Measurements from ENCODE around the gene CIB4. TPM values are rescaled to one million over a fixed set of nuclear protein-coding genes. Genes with fewer than 3 reads are reported as not detected.

The CIB4 gene
- total RNA-seq, 1 donor from 2014 or later: not detected

- no peaks in the 10 kb centered on the region for H3K36me3 ChIP-seq
- H3K27me3 ChIP-seq: peaks cover 12% of the 10 kb centered on the region
- no peak overlapping the region for H3K4me3 ChIP-seq
- H3K4me1 ChIP-seq: no peaks in the 10 kb centered on the region
- intact Hi-C loops (cut with DNase I): no loop called here
- DNase-seq (peak; percentile 33), ATAC-seq (no peak)
- no peaks in the 10 kb centered on the region for H3K9me3 ChIP-seq
- TF ChIP-seq, protein P1, sequence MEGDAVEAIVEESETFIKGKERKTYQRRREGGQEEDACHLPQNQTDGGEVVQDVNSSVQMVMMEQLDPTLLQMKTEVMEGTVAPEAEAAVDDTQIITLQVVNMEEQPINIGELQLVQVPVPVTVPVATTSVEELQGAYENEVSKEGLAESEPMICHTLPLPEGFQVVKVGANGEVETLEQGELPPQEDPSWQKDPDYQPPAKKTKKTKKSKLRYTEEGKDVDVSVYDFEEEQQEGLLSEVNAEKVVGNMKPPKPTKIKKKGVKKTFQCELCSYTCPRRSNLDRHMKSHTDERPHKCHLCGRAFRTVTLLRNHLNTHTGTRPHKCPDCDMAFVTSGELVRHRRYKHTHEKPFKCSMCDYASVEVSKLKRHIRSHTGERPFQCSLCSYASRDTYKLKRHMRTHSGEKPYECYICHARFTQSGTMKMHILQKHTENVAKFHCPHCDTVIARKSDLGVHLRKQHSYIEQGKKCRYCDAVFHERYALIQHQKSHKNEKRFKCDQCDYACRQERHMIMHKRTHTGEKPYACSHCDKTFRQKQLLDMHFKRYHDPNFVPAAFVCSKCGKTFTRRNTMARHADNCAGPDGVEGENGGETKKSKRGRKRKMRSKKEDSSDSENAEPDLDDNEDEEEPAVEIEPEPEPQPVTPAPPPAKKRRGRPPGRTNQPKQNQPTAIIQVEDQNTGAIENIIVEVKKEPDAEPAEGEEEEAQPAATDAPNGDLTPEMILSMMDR (IDR thresholded peaks at IDR 0.05): no peak
- no peak overlapping the region for H3K27ac ChIP-seq
Observed at GRCh38 chr2:26590980-26591618, 50.1 kb downstream of the CIB4 start.

DNA sequence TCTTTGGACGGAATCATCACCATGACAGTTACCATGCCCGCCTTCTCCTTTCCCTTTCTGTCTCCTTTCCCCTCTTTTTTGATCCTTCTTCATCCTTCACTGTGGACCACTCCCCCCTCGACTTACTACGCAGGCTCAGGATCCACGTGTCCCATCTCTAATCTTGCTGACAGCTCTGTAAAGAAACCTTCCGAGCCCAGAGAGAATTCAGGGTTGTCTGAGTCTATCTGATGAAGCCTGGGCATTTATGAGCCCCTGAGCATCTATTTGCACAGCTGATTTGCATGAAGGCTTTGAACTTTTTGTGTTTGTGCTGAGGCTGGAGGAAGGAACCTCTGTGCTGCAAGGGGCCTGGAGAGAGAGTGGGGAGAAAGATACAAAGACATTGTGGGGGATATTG lies 50.7 kb downstream of the CIB4 start:
- TF ChIP-seq, protein P1 (IDR thresholded peaks at IDR 0.05): no peak
- Histone ChIP-seq H3K27ac (no peak overlapping the region), H3K4me1 (no peaks in the 10 kb centered on the region), H3K4me3 (no peak overlapping the region), H3K9me3 (no peaks in the 10 kb centered on the region), H3K27me3 (peaks cover 12% of the 10 kb centered on the region), H3K36me3 (no peaks in the 10 kb centered on the region)
- DNase-seq (peak; percentile 29), ATAC-seq (no peak)
- intact Hi-C loops (cut with DNase I): no loop called here

DNA sequence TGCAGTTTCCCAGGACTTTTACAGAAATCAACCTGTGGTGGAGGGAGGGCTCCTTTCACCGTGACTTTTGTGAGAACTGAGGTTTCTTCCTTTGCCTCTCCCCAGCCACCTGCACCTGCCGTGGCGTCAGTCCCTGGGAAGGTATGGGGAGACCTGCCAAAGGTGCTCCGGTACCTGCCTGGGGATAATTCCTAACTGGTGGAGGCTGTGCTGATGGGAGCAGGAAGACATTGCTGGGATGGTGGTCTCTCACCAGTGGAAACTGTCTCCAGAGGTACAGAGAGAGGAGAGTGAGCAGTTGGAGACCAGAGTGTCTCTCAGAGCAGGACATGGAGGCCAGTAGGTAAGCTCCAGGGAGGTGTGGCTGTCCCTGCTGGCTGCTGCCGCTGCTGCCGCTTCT lies 52.6 kb downstream of the CIB4 start:
- no peaks in the 10 kb centered on the region for H3K4me1 ChIP-seq
- peaks cover 6% of the 10 kb centered on the region for H3K27me3 ChIP-seq
- H3K36me3 ChIP-seq: no peaks in the 10 kb centered on the region
- no peak for ATAC-seq
- TF ChIP-seq, protein P1 (IDR thresholded peaks at IDR 0.05): no peak
- no peaks in the 10 kb centered on the region for H3K9me3 ChIP-seq
- no peak overlapping the region for H3K27ac ChIP-seq
- DNase-seq: peak; percentile 11
- intact Hi-C loops (cut with DNase I): no loop called here
- no peak overlapping the region for H3K4me3 ChIP-seq

DNA sequence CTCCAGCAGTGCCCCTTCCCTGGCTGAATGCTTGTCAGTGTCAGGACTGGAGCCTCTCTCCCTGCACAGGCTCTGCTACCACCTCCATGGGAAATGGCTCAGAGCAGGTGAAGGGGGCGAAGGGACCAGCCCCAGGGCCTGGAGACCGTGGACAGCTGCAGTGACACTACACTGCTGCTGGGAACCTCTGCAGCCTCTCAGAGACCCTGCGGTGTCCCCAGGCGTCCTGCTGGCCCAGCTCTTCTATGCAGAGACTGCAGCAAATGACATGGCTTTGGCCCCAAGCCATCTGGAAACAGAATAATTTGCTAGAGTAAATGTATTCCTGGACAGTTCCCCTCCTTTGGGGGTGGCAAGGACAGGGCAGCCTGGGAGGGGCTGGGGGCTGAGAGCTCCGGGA lies 53.2 kb downstream of the CIB4 start:
- peak; percentile 26 for DNase-seq
- Histone ChIP-seq H3K4me3 (no peak overlapping the region), H3K36me3 (no peaks in the 10 kb centered on the region), H3K9me3 (no peaks in the 10 kb centered on the region), H3K4me1 (no peaks in the 10 kb centered on the region), H3K27me3 (peaks cover 6% of the 10 kb centered on the region), H3K27ac (no peak overlapping the region)
- intact Hi-C loops (cut with DNase I): no loop called here
- ATAC-seq: no peak
- TF ChIP-seq, protein P1 (IDR thresholded peaks at IDR 0.05): no peak

GRCh38 chr2:26585966-26586365 lies 55.2 kb downstream of the CIB4 start:
- Histone ChIP-seq H3K4me3 (no peak overlapping the region), H3K27me3 (peaks cover 6% of the 10 kb centered on the region), H3K36me3 (no peaks in the 10 kb centered on the region), H3K4me1 (no peaks in the 10 kb centered on the region), H3K27ac (no peak overlapping the region), H3K9me3 (no peaks in the 10 kb centered on the region)
- TF ChIP-seq, protein P1 (IDR thresholded peaks at IDR 0.05): no peak
- intact Hi-C loops (cut with DNase I): no loop called here
- ATAC-seq (no peak), DNase-seq (peak; percentile 48)

DNA sequence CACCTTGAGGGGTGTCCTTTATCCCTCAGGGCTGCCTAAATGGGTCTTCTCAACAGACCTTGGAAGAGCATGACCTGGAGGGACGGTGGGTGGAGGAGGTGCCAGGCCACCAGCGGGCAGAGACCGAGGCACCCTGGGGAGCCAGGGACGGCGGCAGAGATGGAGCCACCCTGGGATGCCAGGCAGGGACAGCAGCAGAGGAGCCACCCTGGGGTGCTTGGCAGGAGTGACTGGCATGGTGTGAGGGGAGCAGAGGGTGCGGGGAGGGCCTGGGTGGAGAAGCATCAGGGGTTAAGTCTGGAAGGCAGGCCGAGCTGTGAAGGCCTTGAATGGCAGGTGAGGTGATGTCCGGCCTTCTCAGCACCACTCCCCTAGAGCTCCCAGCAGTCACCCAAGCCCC lies 56.1 kb downstream of the CIB4 start:
- DNase-seq (peak; percentile 54), ATAC-seq (no peak)
- H3K36me3 ChIP-seq: no peaks in the 10 kb centered on the region
- no peaks in the 10 kb centered on the region for H3K9me3 ChIP-seq
- intact Hi-C loops (cut with DNase I): no loop called here
- peaks cover 11% of the 10 kb centered on the region for H3K27me3 ChIP-seq
- no peak overlapping the region for H3K4me3 ChIP-seq
- TF ChIP-seq, protein P1 (IDR thresholded peaks at IDR 0.05): no peak
- no peaks in the 10 kb centered on the region for H3K4me1 ChIP-seq
- H3K27ac ChIP-seq: no peak overlapping the region

Data from upper lobe of right lung (tissue), 1 donor.